Sigmoid colon (tissue), 7 donors: ENCODE data around the gene C1QTNF5. TPM values are rescaled to one million over a fixed set of nuclear protein-coding genes. Genes with fewer than 3 reads are reported as not detected.

Experiments
- DNase-seq: peaks from one replicate; pipeline ENCODE4 v3.0.0-alpha.2; 2019
- H3K27ac ChIP-seq, 4 donors: fragments of 200-600 bp; sonication (generic); one replicate each; pipeline ENCODE4 v1.5.1; 2016 to 2019; ENCODE audit warnings: mild to moderate bottlenecking in 1 of 4
- H3K27me3 ChIP-seq, 3 donors: fragments of 200-600 bp; sonication (generic); one replicate each; pipeline ENCODE4 v1.5.1; 2019; ENCODE audit warnings: mild to moderate bottlenecking in 1 of 3
- H3K36me3 ChIP-seq, 4 donors: fragments of 200-600 bp; sonication (generic); one replicate each; pipeline ENCODE4 v1.5.1; 2016 to 2019
- H3K4me1 ChIP-seq, 4 donors: fragments of 200-600 bp; sonication (generic); one replicate each; pipeline ENCODE4 v1.5.1; 2017 to 2019
- H3K4me3 ChIP-seq, 4 donors: fragments of 200-600 bp; sonication (generic); one replicate each; pipeline ENCODE4 v1.5.1; 2017 to 2019; ENCODE audit warnings: mild to moderate bottlenecking in 2 of 4, moderate library complexity in 1 of 4
- H3K9me3 ChIP-seq, 4 donors: fragments of 200-600 bp in 3 of 4; sonication (generic) in 3 of 4; one replicate each; pipeline versions ENCODE4 v1.5.1 to v1.6.1; 2013 to 2019
- EP300 ChIP-seq, 4 donors: sonication (generic); formaldehyde crosslinking; IDR thresholded peaks; one replicate each; pipeline ENCODE4 v1.6.1; 2017; ENCODE audit warnings: antibody characterized with exemption in 4 of 4
- POLR2A ChIP-seq, 2 donors: fragments of 450-650 bp; IDR thresholded peaks; one replicate each; pipeline ENCODE4 v1.6.1; 2016; ENCODE audit warnings: antibody characterized with exemption in 2 of 2, mild to moderate bottlenecking in 2 of 2, moderate library complexity in 2 of 2
- POLR2AphosphoS5 ChIP-seq, 4 donors: sonication (generic); formaldehyde crosslinking; IDR thresholded peaks; one replicate each; pipeline ENCODE4 v1.6.1; 2017; ENCODE audit warnings: antibody characterized with exemption in 4 of 4
- WGBS, 2 donors: extraction: QIAGEN DNeasy Blood & Tissue Kit; methylation state at CpG; one replicate each; pipeline ENCODE4 v1.1.7; 2013; 5-methylcytosine and 5-hydroxymethylcytosine counted together
- intact Hi-C: fragments of 100-400 bp; cut with DNase I; formaldehyde crosslinking; loops from one replicate; pipeline ENCODE4 v1.15.1; 2023
- polyA plus RNA-seq, 3 donors: library from polyadenylated mRNA; stranded (reverse); fragments of 200-250 nt; gene quantifications; one replicate each; pipeline ENCODE4 v1.2.3, GENCODE V29; 2013
- small RNA-seq, 3 donors: library from RNA; depleted of rRNA; stranded (forward); fragments of <200 nt; gene quantifications; one replicate each; pipeline ENCODE3, GENCODE V24; 2016
- total RNA-seq, 4 donors: library from RNA; depleted of rRNA; stranded (reverse); fragments of >200 nt; gene quantifications; one replicate each; pipeline ENCODE4 v1.1.0, GENCODE V29; 2016
- TF ChIP-seq, protein P1 (sequence below), 4 experiments: fragments of 450-650 bp in 3 of 4; fragments of 200-600 bp in 1 of 4; IDR thresholded peaks; one replicate each; pipeline ENCODE4 v1.5.1; 2016 to 2019; ENCODE audit warnings: antibody characterized with exemption in 4 of 4, mild to moderate bottlenecking in 3 of 4, moderate library complexity in 2 of 4
- donor health status: healthy with polysubstance abuse.
- donor health status: Bipolar disorder and iron deficiency.
- donor health status: healthy.

C1QTNF5 gene
- total and polyA plus RNA-seq, 7 donors, result 4.9 to 35.2 (median 23.2) TPM

DNA sequence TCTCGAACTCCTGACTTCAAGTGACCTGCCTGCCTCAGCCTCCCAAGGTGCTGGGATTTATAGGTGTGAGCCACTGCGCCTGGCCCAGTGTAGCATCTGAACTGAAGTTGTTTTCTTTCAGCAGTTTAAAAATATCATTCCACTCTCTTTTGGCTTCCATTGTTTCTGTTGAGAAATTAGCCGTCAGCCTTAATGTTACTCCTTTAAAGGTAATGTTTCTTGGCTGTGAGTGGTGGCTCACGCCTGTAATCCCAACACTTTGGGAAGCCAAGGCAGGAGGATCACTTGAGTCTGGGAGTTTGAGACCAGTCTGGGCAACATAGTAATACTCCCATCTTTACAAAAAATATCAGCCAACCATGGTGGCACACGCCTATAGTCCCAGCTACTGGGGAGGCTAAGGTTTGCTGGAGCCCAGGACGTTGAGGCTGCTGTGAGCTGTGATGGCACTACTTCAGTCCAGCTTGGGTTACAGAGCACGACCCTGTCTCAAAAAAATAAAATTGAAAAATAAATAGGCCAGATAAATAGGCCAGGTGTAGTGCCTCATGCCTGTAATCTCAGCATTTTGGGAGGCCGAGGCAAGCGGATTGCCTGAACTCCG is 49.7 kb downstream of the C1QTNF5 start:
- Histone ChIP-seq H3K27me3 (no peaks in the 10 kb centered on the region), H3K9me3 (peaks cover 0 to 6% (median 2%) of the 10 kb centered on the region in 4 donors), H3K4me3 (no peak overlapping the region), H3K36me3 (peaks cover 0 to 35% (median 10%) of the 10 kb centered on the region in 4 donors), H3K4me1 (no peaks in the 10 kb centered on the region), H3K27ac (no peak overlapping the region)
- intact Hi-C loops, result no loop called here
- WGBS, 2 donors, result 98 to 99% methylated on average over 10 of the region's 10 CpGs
- DNase-seq, result no peak
- TF ChIP-seq EP300 (IDR thresholded peaks at IDR 0.05) (no peak), POLR2A (IDR thresholded peaks at IDR 0.05) (no peak), POLR2AphosphoS5 (IDR thresholded peaks at IDR 0.05) (no peak)
- TF ChIP-seq, protein P1, sequence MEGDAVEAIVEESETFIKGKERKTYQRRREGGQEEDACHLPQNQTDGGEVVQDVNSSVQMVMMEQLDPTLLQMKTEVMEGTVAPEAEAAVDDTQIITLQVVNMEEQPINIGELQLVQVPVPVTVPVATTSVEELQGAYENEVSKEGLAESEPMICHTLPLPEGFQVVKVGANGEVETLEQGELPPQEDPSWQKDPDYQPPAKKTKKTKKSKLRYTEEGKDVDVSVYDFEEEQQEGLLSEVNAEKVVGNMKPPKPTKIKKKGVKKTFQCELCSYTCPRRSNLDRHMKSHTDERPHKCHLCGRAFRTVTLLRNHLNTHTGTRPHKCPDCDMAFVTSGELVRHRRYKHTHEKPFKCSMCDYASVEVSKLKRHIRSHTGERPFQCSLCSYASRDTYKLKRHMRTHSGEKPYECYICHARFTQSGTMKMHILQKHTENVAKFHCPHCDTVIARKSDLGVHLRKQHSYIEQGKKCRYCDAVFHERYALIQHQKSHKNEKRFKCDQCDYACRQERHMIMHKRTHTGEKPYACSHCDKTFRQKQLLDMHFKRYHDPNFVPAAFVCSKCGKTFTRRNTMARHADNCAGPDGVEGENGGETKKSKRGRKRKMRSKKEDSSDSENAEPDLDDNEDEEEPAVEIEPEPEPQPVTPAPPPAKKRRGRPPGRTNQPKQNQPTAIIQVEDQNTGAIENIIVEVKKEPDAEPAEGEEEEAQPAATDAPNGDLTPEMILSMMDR (IDR thresholded peaks at IDR 0.05), result no peak

Small RNA genes lying within 50 kb of the gene (small RNA-seq; reads per million reads assigned to genes)
- gene RF01225 (0 reads per million in 3 donors), gene RNU6-262P (0 reads per million in 3 donors)

Other genes starting within 250 kb of the C1QTNF5 start
- gene DPAGT1, start 239.0 kb downstream of the C1QTNF5 start, total RNA-seq, result 10 to 100 TPM; 16.1 to 22.1 (median 16.8) TPM
- 10 to 100 TPM in 1 of 3 donors, 1 to 10 TPM in 2; 4.2 to 44.6 (median 6.9) TPM for gene DPAGT1, start 239.0 kb downstream of the C1QTNF5 start, polyA plus RNA-seq
- 1 to 10 TPM; 5.3 to 8.0 (median 5.8) TPM for gene C2CD2L, start 233.5 kb downstream of the C1QTNF5 start, total RNA-seq
- gene C2CD2L, start 233.5 kb downstream of the C1QTNF5 start, polyA plus RNA-seq, result 10 to 100 TPM in 1 of 3 donors, 1 to 10 TPM in 2; 6.0 to 22.6 (median 7.6) TPM
- gene HINFP, start 219.3 kb downstream of the C1QTNF5 start, total RNA-seq, result 10 to 100 TPM; 15.0 to 33.0 (median 21.2) TPM
- gene HINFP, start 219.3 kb downstream of the C1QTNF5 start, polyA plus RNA-seq, result 10 to 100 TPM; 12.0 to 23.2 (median 20.1) TPM
- under 1 TPM in 3 of 4 donors, not detected in 1; under 0.01 to 0.55 (median 0.27) TPM for gene ABCG4, start 191.8 kb downstream of the C1QTNF5 start, total RNA-seq
- under 1 TPM in 2 of 3 donors, not detected in 1; under 0.01 to 0.26 TPM for gene ABCG4, start 191.8 kb downstream of the C1QTNF5 start, polyA plus RNA-seq
- 10 to 100 TPM; 10.7 to 21.9 (median 12.6) TPM for gene NLRX1, start 172.2 kb downstream of the C1QTNF5 start, total RNA-seq
- gene NLRX1, start 172.2 kb downstream of the C1QTNF5 start, polyA plus RNA-seq, result 1 to 10 TPM; 3.9 to 9.3 (median 4.2) TPM
- gene NHERF4, start 155.4 kb downstream of the C1QTNF5 start, total RNA-seq, result 1 to 10 TPM in 1 of 4 donors, not detected in 3; 1.8 TPM
- gene NHERF4, start 155.4 kb downstream of the C1QTNF5 start, polyA plus RNA-seq, result 10 to 100 TPM; 25.8 to 48.1 (median 37.7) TPM
- 10 to 100 TPM; 11.8 to 17.7 (median 13.1) TPM for gene CBL, start 134.5 kb downstream of the C1QTNF5 start, total RNA-seq
- gene CBL, start 134.5 kb downstream of the C1QTNF5 start, polyA plus RNA-seq, result 1 to 10 TPM; 1.8 to 8.6 (median 3.7) TPM
- 1,000 to 10,000 TPM in 1 of 4 donors, 100 to 1,000 TPM in 3; 628 to 1,033 (median 813) TPM for gene MCAM, start 23.8 kb downstream of the C1QTNF5 start, total RNA-seq
- gene MCAM, start 23.8 kb downstream of the C1QTNF5 start, polyA plus RNA-seq, result 10 to 100 TPM in 1 of 3 donors, 1 to 10 TPM in 2; 2.1 to 51.5 (median 4.8) TPM
- gene RNF26, start 6.4 kb downstream of the C1QTNF5 start, total RNA-seq, result 10 to 100 TPM in 3 of 4 donors, 1 to 10 TPM in 1; 9.8 to 18.3 (median 11.8) TPM
- gene RNF26, start 6.4 kb downstream of the C1QTNF5 start, polyA plus RNA-seq, result 10 to 100 TPM in 1 of 3 donors, 1 to 10 TPM in 2; 6.2 to 26.1 (median 7.2) TPM
- under 1 TPM in 1 of 4 donors, not detected in 3; 0.14 TPM for gene MFRP, start 5.8 kb upstream of the C1QTNF5 start, total RNA-seq
- gene MFRP, start 5.8 kb upstream of the C1QTNF5 start, polyA plus RNA-seq, result not detected
- 1 to 10 TPM in 3 of 4 donors, under 1 TPM in 1; 0.71 to 1.9 (median 1.5) TPM for gene USP2, start 40.8 kb upstream of the C1QTNF5 start, total RNA-seq
- gene USP2, start 40.8 kb upstream of the C1QTNF5 start, polyA plus RNA-seq, result 10 to 100 TPM; 11.6 to 13.2 (median 13.0) TPM
- gene THY1, start 82.3 kb upstream of the C1QTNF5 start, total RNA-seq, result 100 to 1,000 TPM in 1 of 4 donors, 10 to 100 TPM in 3; 10.4 to 214 (median 71.5) TPM
- gene THY1, start 82.3 kb upstream of the C1QTNF5 start, polyA plus RNA-seq, result 10 to 100 TPM in 1 of 3 donors, 1 to 10 TPM in 2; 5.3 to 61.1 (median 5.4) TPM